Peyer's patch (tissue), 4 donors: ENCODE data around the gene SPATA16.

Source experiments
- CTCF ChIP-seq, 6 experiments: fragments of 450-650 bp in 4 of 6; fragments of 200-600 bp in 2 of 6; sonication (generic) in 1 of 6; IDR thresholded peaks; one replicate each; pipeline ENCODE4 v1.5.1; 2017 to 2019; ENCODE audit warnings: antibody characterized with exemption in 6 of 6, mild to moderate bottlenecking in 3 of 6, moderate library complexity in 1 of 6
- POLR2A ChIP-seq, 2 donors: fragments of 450-650 bp; IDR thresholded peaks; one replicate each; pipeline ENCODE4 v1.5.1; 2017; ENCODE audit warnings: antibody characterized with exemption in 2 of 2, mild to moderate bottlenecking in 2 of 2, moderate library complexity in 2 of 2

GRCh38 chr3:173013219-173013832, 127.7 kb downstream of the SPATA16 start:
- no peak for TF ChIP-seq CTCF (IDR thresholded peaks at IDR 0.05)
- TF ChIP-seq POLR2A (IDR thresholded peaks at IDR 0.05) = no peak
